ENCODE data around the gene ORAI1. TPM values are rescaled to one million over a fixed set of nuclear protein-coding genes. Genes with fewer than 3 reads are reported as not detected.

The ORAI1 gene
- total and polyA plus RNA-seq, 12 donors: 1.9 to 16.1 (median 6.9) TPM

- 59 to 69% (median 64%) methylated on average over 3 of the region's 3 CpGs for WGBS, 4 donors
- H3K4me3 ChIP-seq: no peak overlapping the region
- no peaks in the 10 kb centered on the region for H3K9me3 ChIP-seq (replicated peaks in 1 of 3)
- intact Hi-C loops (cut with DNase I): no loop called here
- H3K36me3 ChIP-seq (replicated peaks in 1 of 2): no peaks in the 10 kb centered on the region
- TF ChIP-seq POLR2A (IDR thresholded peaks at IDR 0.05): no peak
- no peak for TF ChIP-seq CTCF (IDR thresholded peaks at IDR 0.05)
- no peak for DNase-seq
- H3K27ac ChIP-seq: no peak overlapping the region
- no peaks in the 10 kb centered on the region for H3K27me3 ChIP-seq
- peaks cover 0 to 10% of the 10 kb centered on the region in 2 donors for H3K4me1 ChIP-seq (replicated peaks in 1 of 2)
These were observed 62.6 kb downstream of the ORAI1 start for GRCh38 chr12:121688966-121689365.

GRCh38 chr12:121689430-121689829, 63.1 kb downstream of the ORAI1 start:
- Histone ChIP-seq H3K27me3 (no peaks in the 10 kb centered on the region), H3K27ac (no peak overlapping the region), H3K4me3 (no peak overlapping the region), H3K36me3 (replicated peaks in 1 of 2) (no peaks in the 10 kb centered on the region), H3K9me3 (replicated peaks in 1 of 3) (no peaks in the 10 kb centered on the region), H3K4me1 (replicated peaks in 1 of 2) (peaks cover 0 to 10% of the 10 kb centered on the region in 2 donors)
- WGBS, 4 donors: 90 to 100% (median 97%) methylated on average over 1 to 2 of the region's 2 CpGs
- DNase-seq: no peak
- TF ChIP-seq CTCF (IDR thresholded peaks at IDR 0.05): no peak
- TF ChIP-seq POLR2A (IDR thresholded peaks at IDR 0.05): no peak
- intact Hi-C loops (cut with DNase I): no loop called here

Small RNA genes lying within 50 kb of the gene (small RNA-seq; reads per million reads assigned to genes)
- gene RNU6-1004P: 0 reads per million in 2 donors

Other genes with a start within 250 kb of the ORAI1 start
- gene RNF34, start 226.4 kb upstream of the ORAI1 start, total RNA-seq: 10 to 100 TPM; 16.8 to 48.4 (median 26.8) TPM
- 10 to 100 TPM; 13.3 to 29.5 (median 15.7) TPM for gene RNF34, start 226.4 kb upstream of the ORAI1 start, polyA plus RNA-seq
- 10 to 100 TPM in 7 of 9 donors, 1 to 10 TPM in 2; 6.8 to 40.6 (median 17.3) TPM for gene KDM2B, start 45.5 kb upstream of the ORAI1 start, total RNA-seq
- 10 to 100 TPM in 2 of 3 donors, 1 to 10 TPM in 1; 5.0 to 19.7 (median 10.2) TPM for gene KDM2B, start 45.5 kb upstream of the ORAI1 start, polyA plus RNA-seq
- under 1 TPM in 4 of 9 donors, not detected in 5; 0.22 to 0.41 (median 0.27) TPM for gene MORN3, start 43.1 kb downstream of the ORAI1 start, total RNA-seq
- under 1 TPM; 0.05 to 0.32 (median 0.24) TPM for gene MORN3, start 43.1 kb downstream of the ORAI1 start, polyA plus RNA-seq
- gene TMEM120B, start 86.2 kb downstream of the ORAI1 start, total RNA-seq: 10 to 100 TPM in 3 of 9 donors, 1 to 10 TPM in 6; 4.6 to 18.6 (median 7.5) TPM
- 10 to 100 TPM in 2 of 3 donors, 1 to 10 TPM in 1; 7.7 to 19.7 (median 11.7) TPM for gene TMEM120B, start 86.2 kb downstream of the ORAI1 start, polyA plus RNA-seq
- 10 to 100 TPM in 8 of 9 donors, 1 to 10 TPM in 1; 7.7 to 49.5 (median 25.5) TPM for gene RHOF, start 167.2 kb downstream of the ORAI1 start, total RNA-seq
- gene RHOF, start 167.2 kb downstream of the ORAI1 start, polyA plus RNA-seq: 10 to 100 TPM in 1 of 3 donors, 1 to 10 TPM in 2; 4.1 to 14.5 (median 9.3) TPM
- gene SETD1B, start 177.5 kb downstream of the ORAI1 start, total RNA-seq: 10 to 100 TPM in 7 of 9 donors, 1 to 10 TPM in 2; 2.1 to 25.9 (median 12.1) TPM
- 10 to 100 TPM in 1 of 3 donors, 1 to 10 TPM in 2; 5.0 to 27.3 (median 9.0) TPM for gene SETD1B, start 177.5 kb downstream of the ORAI1 start, polyA plus RNA-seq
- 10 to 100 TPM in 2 of 9 donors, 1 to 10 TPM in 7; 1.6 to 13.0 (median 3.6) TPM for gene HPD, start 232.3 kb downstream of the ORAI1 start, total RNA-seq
- 1 to 10 TPM; 3.4 to 7.9 (median 4.4) TPM for gene HPD, start 232.3 kb downstream of the ORAI1 start, polyA plus RNA-seq